HG03280 (cell line): ENCODE measurements around the gene PSMB8.

ENCODE experiments used
- ATAC-seq: cut with Tn5 transposase; IDR thresholded peaks from one replicate; pipeline ENCODE4 v1.9.1; 2021; ENCODE audit warnings: mild to moderate bottlenecking, moderate library complexity; ENCODE audit not compliant: unreplicated experiment

PSMB8 gene

DNA sequence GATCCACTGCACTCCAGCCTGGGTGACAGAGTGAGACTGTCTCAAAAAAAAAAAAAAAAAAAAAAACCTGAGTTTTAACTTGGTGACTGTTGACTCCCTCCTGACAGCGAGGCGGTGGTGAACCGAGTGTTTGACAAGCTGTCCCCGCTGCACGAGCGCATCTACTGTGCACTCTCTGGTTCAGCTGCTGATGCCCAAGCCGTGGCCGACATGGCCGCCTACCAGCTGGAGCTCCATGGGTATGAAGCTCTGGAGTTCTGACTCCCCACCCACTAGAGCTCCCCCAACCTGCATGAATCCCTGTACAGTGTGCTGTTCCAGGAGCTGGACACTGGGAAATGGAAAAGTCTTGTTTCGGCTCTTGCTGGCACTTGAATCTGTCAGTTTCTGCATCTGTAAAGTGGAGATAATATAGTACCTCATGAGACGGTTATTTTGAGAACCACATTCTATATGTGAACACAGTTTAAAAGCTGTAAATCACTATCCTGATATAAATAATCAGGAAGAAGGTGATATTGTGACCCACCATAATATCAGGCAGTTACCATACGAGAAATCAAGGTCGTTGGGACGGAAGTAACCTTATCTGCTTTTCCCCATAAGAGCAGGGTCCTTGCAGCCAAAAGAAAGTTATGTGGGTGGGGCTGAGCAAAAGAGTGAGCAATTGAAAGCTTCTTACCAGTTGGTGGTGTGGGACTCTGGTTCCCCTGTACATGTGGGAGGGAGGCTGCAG lies 13.5 kb upstream of the PSMB8 start:
- ATAC-seq = no peak

DNA sequence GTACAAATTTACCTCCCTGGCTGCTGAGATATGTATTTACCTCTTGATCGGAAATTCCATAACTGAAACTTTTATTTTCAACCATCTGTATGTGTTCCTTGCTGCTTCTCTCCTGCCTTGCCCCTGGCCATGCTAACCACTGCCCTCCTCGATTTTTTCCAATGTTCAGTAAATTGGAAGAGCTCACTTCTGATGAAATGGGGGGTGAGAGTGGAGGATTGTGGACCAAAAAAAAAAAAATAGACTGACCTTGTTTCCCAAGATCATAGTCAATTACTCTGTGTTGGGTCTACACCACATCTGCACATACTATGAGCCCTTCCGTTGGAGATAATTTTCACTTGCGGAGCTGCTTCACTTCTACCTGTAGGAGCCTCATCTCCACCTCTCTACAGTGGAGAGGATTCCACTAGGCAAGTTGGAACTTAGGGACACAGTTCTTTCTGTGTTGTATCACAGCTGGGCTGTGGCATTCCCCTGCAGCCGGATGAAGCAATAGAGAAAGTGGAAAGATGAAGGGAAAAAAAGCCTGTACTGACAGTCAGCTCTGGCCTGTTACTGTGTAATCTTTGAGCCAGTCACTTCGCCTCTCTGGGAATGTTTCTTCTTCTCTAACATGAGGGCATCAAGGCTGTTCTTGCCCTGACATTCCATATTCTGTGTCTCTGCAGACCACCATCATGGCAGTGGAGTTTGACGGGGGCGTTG lies 11.8 kb upstream of the PSMB8 start:
- no peak for ATAC-seq

DNA sequence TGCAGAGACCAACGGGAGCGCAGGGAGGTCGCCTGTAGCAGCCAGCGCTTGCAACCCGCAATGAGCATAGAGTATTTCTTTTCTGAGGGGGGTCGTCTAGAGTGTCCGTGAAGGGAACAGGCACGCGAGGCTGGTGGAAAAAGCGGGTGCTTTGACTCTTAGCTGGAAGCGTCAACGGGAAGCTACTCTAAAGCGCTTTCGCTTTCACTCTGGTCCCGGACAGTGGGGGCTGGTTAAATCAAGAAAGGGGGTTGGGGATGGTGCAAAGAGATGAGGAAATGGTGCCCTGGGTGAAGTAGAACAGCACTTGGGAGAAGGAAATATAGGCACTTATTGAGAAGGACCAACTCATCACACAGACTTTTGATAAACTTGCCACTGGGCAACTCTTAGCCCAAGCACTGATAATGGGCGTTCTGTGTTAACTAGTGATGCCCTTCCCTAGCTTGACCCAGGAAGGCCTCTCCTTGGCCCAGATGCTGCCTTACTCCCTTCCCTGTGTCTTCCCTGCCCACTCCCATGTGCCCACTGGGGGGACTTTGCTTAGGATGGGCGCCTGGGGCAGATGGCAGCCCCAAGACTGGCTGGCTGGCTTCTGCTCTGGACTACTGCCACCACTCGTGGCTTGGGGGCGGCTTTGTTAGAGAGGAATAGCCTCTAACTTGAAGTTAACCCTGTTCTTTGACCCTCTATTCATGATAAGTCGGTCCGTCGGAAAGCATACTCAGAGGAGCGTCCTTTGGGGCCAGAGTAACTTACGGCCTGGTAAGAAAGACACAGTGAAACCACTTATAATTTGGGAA lies 10.7 kb upstream of the PSMB8 start:
- ATAC-seq = peak; percentile 10

DNA sequence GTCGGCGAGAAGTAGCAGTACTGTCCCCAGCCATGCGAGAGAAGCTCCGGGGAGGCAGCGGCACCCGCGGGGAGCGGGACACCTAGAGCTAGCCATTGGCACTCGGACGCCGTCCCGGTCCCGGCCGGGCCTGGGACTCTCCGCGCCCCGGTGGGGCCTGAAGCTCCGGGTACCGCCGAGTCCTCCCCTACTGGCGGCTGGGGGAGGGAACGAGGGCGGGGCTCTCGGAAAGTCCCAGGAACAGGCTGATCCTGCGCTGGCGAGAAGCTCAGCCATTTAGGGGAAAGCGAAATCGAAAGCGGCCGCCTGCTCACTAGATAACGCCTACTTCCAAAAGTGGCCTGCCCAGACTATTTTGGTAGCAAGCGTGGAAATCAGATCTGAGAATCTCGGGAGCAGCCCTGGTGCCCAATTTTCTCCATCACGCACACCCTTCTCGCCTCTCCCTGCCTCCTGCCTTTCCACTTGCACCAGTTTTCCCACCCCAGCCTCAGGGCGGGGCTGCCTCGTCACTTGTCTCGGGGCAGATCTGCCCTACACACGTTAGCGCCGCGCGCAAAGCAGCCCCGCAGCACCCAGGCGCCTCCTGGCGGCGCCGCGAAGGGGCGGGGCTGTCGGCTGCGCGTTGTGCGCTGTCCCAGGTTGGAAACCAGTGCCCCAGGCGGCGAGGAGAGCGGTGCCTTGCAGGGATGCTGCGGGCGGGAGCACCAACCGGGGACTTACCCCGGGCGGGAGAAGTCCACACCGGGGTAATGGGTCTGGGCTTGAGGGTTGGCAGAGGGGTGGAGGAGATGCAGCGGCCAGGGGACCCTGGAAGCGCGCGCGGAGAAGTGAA lies 9.9 kb upstream of the PSMB8 start, which contains the start of the genes PSMB9 and TAP1:
Gene PSMB9 (plus strand): TSS at position 652 of the 835 bp plus-strand sequence. CDS start 38 bp downstream, at position 690.
Gene TAP1 (minus strand): TSS at position 164 of the 835 bp plus-strand sequence. CDS start 68 bp downstream, at position 96.
- peak; percentile 85 for ATAC-seq

DNA sequence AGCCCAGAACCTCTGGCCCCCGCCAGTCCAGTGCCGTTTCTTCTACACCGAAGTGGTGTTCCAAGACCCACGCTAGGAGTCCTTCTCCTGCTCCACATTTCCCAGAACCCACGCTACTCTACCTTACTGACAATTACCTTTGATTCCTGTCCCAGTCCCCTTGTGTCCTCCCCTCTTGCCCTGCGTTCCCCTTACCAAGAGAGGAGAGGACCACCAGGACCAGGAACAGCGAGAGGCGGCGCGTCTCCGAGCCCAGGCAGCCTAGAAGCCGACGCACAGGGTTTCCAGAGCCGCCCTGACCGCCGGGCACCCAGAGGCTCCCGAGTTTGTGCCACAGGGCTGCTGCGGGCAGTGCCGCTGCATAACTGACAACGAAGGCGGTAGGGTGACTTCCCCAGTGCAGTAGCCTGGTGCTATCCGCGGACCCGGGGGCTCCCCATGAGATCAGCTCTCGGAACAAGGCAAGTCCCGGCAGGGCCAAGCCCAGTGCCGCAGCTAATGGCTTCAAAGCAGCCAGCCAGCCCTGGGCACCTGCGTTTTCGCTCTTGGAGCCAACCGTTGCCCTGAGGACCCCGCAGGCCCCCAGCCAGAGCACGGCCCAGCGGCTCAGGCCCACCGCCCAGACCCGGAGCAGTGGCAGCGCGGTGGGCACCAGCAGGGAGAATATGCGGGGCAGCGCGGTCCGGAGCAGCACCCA lies 9.1 kb upstream of the PSMB8 start:
- peak; percentile 17 for ATAC-seq

DNA sequence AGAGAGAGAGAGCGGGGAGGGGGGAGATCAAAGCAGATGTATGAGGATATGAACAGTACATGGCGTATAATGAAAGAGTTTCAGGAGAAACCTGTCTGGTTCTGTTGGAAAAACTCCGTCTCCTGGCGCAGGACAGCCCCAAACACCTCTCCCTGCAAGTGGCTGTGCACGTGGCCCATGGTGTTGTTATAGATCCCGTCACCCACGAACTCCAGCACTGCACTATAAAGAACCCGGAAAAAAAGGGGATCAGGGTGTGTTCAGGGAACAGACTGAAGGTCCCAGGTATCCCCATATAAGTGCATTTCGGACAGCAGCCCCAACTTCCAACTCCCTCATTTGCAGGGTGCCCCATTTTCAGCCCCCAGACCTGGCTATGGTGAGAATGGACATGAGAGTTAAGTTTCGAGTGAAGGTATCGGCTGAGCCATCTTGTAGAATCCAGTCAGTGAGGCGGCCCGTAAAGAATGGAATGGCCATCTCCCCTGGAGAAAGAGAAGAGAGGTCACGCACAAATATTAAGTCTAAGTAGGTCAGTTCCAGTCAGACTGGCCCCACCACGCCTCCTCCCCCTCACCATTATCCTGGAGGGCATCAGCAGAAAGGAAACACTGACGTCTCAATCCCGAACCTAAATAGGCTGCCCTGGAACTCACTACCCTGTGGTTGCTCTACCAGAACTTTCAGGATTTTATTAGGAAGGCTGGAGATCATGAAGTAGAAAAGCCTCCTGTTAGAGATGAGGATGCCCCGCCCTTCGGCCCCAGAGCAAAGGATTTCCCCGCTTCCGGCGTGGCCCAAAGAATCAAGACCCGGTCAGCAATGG lies 8.4 kb upstream of the PSMB8 start:
- ATAC-seq = no peak

DNA sequence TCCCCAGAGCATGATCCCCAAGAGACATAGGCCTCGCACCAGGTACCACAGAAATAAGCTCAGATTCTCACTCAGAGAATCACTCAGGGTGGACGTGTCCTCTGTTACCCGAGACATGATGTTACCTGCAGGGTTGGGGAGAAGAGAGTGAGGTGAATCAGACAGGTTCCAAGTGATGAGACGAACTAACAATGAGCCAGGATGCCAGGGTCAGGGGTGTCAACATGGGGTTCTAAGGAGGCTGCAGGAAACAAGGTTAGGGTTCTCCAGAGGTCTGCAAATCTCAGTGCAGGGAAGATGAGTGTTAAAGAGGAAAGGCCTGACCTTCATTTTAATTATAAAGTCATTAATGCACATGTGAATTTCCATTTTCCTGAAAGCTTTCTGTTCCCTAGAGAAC lies 7.2 kb upstream of the PSMB8 start:
- no peak for ATAC-seq

DNA sequence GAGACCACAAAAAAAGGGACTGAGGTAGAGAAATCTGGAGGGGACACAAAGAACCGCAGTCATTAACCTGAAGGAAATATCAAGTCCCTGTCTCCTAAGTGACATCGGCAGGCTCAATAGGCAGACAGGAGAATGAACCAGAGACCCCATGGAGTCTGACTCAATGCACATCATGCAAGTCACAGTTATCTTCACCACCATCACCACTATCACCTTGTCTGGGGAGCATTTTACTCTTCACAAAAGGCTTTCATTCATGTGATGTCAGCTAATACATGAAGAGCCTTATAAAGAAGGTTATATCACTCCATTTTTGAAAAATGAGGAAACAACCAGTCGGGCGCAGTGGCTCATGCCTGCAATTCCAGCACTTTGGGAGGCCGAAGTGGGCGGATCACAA lies 5.3 kb upstream of the PSMB8 start:
- ATAC-seq = no peak

DNA sequence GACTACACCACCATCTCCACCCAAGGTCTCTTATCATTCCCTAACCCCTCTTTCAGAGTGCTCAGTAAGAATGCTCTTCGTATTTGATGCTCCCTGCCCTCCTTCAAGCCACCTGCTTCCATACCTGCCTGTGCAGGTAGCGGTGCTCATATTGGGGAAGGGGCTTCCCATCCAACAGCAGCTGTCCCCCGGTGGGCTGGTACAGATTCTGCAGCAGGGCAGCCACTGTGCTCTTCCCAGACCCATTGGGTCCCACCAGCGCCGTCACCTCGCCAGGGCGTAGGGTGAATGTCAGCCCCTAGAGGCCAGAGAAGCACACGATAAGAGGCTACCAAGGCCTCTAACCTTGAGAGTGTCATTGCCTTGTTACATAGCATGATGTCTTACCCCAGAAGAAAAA lies 3.9 kb upstream of the PSMB8 start:
- no peak for ATAC-seq

DNA sequence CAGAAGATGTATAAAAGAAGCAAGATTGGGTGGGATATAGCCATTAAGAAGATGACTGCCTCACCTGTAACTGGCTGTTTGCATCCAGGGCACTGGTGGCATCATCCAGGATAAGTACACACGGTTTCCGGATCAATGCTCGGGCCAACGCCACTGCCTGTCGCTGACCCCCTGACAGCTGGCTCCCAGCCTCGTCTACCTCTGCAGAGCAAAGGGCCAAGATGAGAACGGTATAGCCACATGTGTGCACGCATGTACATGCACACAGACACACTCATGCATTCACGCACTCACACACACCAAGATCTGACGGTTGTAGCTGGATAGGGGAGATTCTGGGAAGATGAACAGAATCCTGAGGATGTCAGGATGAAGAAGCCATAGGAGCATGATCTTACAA lies 3.2 kb upstream of the PSMB8 start:
- no peak for ATAC-seq

DNA sequence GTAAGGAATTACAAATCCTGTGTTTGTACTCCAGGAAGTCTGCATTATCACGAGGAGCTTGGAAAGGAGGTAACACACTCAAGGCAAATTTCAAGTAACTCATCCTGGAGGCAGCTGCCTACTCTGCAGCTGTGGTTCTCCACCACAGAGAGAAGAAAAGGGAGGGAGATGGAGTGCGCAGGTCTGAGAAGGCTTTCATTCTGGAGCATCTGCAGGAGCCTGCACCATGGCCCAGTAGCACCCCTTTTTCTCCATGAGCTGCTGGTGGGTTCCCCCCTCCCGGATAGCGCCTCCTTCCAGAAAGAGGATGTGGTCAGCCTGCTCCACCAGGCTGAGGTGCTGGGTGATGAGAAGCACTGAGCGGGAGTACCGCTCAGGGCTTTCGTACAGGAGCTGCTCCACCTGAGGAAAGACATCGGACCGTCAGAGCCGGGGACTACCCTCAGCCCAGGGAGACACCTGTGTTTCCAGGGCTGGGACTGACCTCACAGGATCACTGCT lies 1.6 kb upstream of the PSMB8 start:
- ATAC-seq = no peak

DNA sequence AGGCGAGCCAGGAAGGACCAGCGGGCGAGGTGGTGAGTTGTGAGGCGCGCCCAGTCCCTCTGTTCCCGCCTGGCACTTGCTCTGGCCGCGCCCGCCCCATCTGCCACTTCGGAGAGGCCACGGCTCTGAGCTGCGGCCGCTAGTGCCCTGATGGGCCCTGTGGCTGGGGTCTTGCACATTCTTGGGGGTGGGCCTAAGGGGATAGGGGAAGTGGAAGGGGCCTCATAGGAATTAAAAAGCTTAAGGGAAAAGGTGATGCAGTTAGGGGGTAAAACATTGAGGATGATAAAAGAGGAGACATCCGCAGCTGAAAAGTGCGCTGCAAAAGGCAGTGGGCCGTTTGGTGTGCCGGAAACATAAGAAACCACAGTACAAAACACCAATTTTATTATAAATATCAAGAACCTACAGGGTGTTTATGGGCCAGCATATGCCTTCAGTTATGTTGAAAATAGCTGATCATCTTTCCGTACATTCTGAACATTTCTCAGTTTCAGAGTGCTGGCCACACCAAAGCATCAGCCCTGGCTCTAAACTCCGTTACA lies 1.1 kb upstream of the PSMB8 start:
- no peak for ATAC-seq

DNA sequence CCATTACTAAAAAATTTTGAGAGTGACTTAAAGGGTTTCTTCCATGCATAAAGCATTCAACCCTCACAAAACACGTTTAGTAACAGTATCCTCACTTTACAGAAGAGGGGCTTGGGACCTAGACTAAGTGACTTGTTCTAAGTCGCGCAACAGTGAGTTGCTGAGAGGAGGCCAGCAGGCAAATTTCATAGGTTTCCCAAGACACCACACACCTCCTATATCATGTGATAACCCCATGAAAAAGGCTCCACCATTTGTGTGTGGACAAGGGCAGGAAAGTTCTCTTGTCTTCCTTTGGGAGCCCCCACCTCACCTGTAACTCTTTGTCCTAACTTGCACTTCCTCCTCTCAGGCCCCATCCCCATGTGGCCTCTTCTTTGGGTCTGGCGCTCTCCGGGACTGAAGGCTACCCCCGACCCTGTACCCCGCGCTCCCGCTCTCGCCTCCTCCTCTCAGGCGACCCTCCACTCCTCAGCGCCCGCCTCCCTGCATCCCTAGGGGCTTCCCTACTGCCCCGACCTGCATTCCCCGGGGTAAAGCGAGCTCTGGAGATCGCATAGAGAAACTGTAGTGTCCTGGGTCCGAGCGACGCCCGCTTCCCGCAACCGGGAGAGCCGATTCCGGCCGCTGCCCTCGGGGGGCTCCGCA lies 392 bp downstream of the PSMB8 start:
- no peak for ATAC-seq

DNA sequence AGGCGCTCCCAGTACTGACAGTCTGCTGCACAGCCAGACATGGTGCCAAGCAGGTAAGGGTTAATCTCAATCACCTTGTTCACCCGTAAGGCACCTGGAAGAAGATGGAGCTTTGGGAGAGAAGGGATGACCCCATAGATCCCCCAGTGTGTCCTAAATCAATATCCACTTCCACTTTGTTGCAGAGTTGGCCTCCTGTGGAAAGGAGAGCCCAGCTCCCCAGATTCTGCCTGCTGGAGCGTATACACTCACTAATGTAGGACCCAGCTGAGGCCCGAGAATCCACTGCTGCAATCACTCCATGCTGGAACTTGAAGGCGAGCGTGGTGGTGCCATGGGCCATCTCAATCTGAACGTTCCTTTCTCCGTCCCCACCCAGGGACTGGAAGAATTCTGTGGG lies 1.2 kb downstream of the PSMB8 start:
- ATAC-seq = no peak

DNA sequence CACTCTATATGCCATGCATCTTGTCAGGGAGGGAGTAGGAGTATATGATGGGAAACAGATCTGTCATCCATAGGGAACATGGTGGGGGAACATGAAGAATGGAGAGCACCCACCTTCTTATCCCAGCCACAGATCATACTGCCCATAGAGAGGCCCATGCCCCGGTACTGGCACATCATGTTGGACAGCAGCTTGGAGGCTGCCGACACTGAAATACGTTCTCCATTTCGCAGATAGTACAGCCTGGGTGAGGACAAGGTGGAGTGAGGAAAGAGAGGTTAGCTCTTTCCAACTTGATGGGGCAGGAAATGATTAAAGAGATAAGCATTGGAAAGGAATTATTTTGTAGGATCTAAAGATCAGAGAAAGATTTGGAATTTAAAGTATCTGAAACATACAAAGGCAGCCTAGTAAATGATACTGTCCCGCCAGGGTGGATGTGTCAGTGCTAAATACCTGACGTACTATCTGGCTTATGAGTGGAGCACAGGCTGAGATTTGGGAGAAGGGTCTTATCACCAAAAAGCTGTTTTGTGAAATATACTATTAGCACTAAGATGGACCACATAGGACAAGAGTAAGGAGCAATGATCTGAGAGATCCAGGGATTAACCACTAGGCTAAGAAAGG lies 1.7 kb downstream of the PSMB8 start:
- ATAC-seq = no peak

DNA sequence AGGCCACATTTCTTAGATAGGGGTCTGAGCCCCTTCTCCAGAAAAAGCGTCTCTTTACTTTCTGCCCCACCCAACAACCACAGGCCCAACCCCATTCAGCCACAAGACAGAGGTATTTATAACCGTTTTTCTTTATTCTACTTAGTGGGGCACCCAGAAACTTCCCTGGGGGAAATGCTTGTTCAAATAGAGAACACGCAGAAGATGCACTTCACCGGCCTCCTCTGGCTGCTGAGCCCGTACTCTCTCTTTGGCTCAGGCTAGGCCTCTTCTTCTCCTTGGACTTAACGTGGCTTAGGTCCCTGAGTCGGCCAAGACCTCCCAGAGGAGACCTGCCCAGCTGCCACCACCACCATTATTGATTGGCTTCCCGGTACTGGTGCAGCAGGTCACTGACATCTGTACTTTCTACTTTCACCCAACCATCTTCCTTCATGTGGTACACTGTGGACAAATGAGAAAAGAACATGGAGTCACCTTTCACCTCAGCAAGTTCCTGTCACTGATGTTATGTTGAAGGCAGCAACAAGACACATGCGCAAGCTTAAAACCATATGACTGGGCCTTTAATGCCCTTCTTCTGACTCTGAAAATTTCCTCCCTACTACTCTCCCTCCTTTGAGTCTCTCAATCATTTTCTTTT lies 3.1 kb downstream of the PSMB8 start:
- no peak for ATAC-seq

DNA sequence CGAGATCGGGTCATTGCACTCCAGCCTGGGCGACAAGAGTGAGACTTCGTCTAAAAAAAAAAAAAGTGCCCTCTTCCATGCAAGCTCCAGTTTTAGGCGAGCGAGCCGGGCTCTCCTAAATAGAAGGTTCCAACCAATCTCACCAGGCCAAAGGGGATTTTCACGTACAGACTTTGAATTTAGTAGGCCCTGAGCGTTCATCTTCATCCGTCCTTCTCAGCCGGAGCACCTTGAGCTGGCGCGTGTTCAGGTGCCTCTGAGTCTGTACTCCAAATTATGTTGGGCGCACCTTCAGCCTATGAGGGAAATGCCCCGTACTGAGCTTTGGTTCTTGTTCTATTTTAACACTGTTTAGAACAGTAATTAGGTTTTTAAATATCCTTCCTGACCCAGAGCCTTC lies 4.5 kb downstream of the PSMB8 start:
- no peak for ATAC-seq
